ENCODE measurements around the gene KIF1B. TPM values are rescaled to one million over a fixed set of nuclear protein-coding genes. Genes with fewer than 3 reads are reported as not detected.

KIF1B gene
- total and polyA plus RNA-seq, 7 donors, result 31.8 to 391 (median 326) TPM

GRCh38 chr1:10225573-10225972, 15.2 kb downstream of the KIF1B start:
- 23 to 49% (median 31%) methylated on average over 1 of the region's 1 CpG for WGBS, 3 donors
- H3K4me3 ChIP-seq, result no peak overlapping the region
- no peaks in the 10 kb centered on the region for H3K27me3 ChIP-seq (ENCODE audit: insufficient read depth in 3 of 3, low read length in 2 of 3)
- H3K27ac ChIP-seq, result peak overlapping the region; percentile 64
- intact Hi-C loops (cut with DNase I), result no loop called here
- ATAC-seq (no peak), DNase-seq (no peak)
- H3K36me3 ChIP-seq (ENCODE audit: insufficient read depth in 1 of 2, low read depth in 1 of 2), result no peaks in the 10 kb centered on the region
- H3K4me1 ChIP-seq, result peaks cover 58% of the 10 kb centered on the region
- TF ChIP-seq CTCF (IDR thresholded peaks at IDR 0.05), result no peak
- no peaks in the 10 kb centered on the region for H3K9me3 ChIP-seq

GRCh38 chr1:10228528-10228927, 18.2 kb downstream of the KIF1B start:
- WGBS, 3 donors, result 47 to 63% (median 54%) methylated on average over 2 of the region's 2 CpGs
- intact Hi-C loops (cut with DNase I), result no loop called here
- H3K4me3 ChIP-seq, result no peak overlapping the region
- peaks cover 67% of the 10 kb centered on the region for H3K4me1 ChIP-seq
- ATAC-seq, result no peak
- H3K36me3 ChIP-seq (ENCODE audit: insufficient read depth in 1 of 2, low read depth in 1 of 2), result peaks cover 4 to 13% of the 10 kb centered on the region in 2 donors
- no peak for TF ChIP-seq CTCF (IDR thresholded peaks at IDR 0.05)
- DNase-seq, result no peak
- H3K27me3 ChIP-seq (ENCODE audit: insufficient read depth in 3 of 3, low read length in 2 of 3), result no peaks in the 10 kb centered on the region
- H3K27ac ChIP-seq, result peak overlapping the region; percentile 72
- no peaks in the 10 kb centered on the region for H3K9me3 ChIP-seq

GRCh38 chr1:10229903-10230302, 19.5 kb downstream of the KIF1B start:
- H3K4me1 ChIP-seq, result peaks cover 64% of the 10 kb centered on the region
- no peak for DNase-seq
- WGBS, 3 donors, result 50 to 81% (median 52%) methylated on average over 5 of the region's 5 CpGs
- intact Hi-C loops (cut with DNase I), result no loop called here
- no peaks in the 10 kb centered on the region for H3K27me3 ChIP-seq (ENCODE audit: insufficient read depth in 3 of 3, low read length in 2 of 3)
- peaks cover 4 to 26% of the 10 kb centered on the region in 2 donors for H3K36me3 ChIP-seq (ENCODE audit: insufficient read depth in 1 of 2, low read depth in 1 of 2)
- peak overlapping the region; percentile 69 for H3K27ac ChIP-seq
- no peak overlapping the region for H3K4me3 ChIP-seq
- H3K9me3 ChIP-seq, result no peaks in the 10 kb centered on the region
- ATAC-seq, result peak in 2 of 4 donors; percentile 16 to 26
- no peak for TF ChIP-seq CTCF (IDR thresholded peaks at IDR 0.05)

GRCh38 chr1:10232163-10232562, 21.8 kb downstream of the KIF1B start:
- Histone ChIP-seq H3K36me3 (ENCODE audit: insufficient read depth in 1 of 2, low read depth in 1 of 2) (peaks cover 4 to 42% of the 10 kb centered on the region in 2 donors), H3K4me1 (peaks cover 64% of the 10 kb centered on the region), H3K27me3 (ENCODE audit: insufficient read depth in 3 of 3, low read length in 2 of 3) (no peaks in the 10 kb centered on the region), H3K9me3 (no peaks in the 10 kb centered on the region), H3K4me3 (no peak overlapping the region), H3K27ac (peak overlapping the region; percentile 69)
- no peak for DNase-seq
- WGBS, 3 donors, result 10 to 21% (median 17%) methylated on average over 5 of the region's 5 CpGs
- intact Hi-C loops (cut with DNase I), result no loop called here
- peak in 2 of 4 donors; percentile 51 to 53 for ATAC-seq
- TF ChIP-seq CTCF (IDR thresholded peaks at IDR 0.05), result no peak
